ENCODE measurements around the gene C11orf58.

DNA sequence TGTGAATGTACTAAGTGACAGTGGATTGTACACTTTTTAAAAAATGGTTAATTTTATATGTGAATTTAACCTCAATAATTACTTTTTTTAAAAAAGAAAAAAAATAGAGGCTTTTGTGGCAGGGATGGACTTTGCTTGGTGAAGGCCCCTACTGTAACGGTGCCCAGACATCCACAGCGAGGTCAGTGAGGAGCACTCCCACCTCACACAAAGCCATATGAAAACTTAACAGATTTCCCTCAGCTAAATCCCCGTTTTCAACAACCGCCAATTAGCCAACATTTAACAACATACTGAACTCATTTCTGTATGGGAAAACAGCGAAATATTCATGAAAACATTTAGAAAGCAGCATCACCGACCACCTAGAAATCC is 642 bp upstream of the C11orf58 start:
- TF ChIP-seq, protein P1, sequence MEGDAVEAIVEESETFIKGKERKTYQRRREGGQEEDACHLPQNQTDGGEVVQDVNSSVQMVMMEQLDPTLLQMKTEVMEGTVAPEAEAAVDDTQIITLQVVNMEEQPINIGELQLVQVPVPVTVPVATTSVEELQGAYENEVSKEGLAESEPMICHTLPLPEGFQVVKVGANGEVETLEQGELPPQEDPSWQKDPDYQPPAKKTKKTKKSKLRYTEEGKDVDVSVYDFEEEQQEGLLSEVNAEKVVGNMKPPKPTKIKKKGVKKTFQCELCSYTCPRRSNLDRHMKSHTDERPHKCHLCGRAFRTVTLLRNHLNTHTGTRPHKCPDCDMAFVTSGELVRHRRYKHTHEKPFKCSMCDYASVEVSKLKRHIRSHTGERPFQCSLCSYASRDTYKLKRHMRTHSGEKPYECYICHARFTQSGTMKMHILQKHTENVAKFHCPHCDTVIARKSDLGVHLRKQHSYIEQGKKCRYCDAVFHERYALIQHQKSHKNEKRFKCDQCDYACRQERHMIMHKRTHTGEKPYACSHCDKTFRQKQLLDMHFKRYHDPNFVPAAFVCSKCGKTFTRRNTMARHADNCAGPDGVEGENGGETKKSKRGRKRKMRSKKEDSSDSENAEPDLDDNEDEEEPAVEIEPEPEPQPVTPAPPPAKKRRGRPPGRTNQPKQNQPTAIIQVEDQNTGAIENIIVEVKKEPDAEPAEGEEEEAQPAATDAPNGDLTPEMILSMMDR (IDR thresholded peaks at IDR 0.05) = no peak
- no peak for TF ChIP-seq EP300 (IDR thresholded peaks at IDR 0.05)
